ENCODE measurements around the gene OR1A2.

- TF ChIP-seq YY1 (IDR thresholded peaks at IDR 0.05; ENCODE audit: low read depth), result no peak
- TF ChIP-seq EP300 (IDR thresholded peaks at IDR 0.05; ENCODE audit: borderline replicate concordance), result no peak
- no peak for TF ChIP-seq RAD21 (IDR thresholded peaks at IDR 0.05; ENCODE audit: low read depth)
- no peak for TF ChIP-seq TEAD4 (IDR thresholded peaks at IDR 0.05)
- TF ChIP-seq TCF12 (IDR thresholded peaks at IDR 0.05; ENCODE audit: low read depth), result no peak
- TF ChIP-seq REST (IDR thresholded peaks at IDR 0.05; ENCODE audit: low read depth), result no peak
- no peak for TF ChIP-seq CEBPB (IDR thresholded peaks at IDR 0.05)
- TF ChIP-seq TAF1 (IDR thresholded peaks at IDR 0.05; ENCODE audit: low read depth), result no peak
- TF ChIP-seq, protein P1, sequence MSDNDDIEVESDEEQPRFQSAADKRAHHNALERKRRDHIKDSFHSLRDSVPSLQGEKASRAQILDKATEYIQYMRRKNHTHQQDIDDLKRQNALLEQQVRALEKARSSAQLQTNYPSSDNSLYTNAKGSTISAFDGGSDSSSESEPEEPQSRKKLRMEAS (IDR thresholded peaks at IDR 0.05), result no peak
- TF ChIP-seq ZBTB7A (IDR thresholded peaks at IDR 0.05; ENCODE audit: low read depth), result no peak
Observed at GRCh38 chr17:3157218-3157617, 40.1 kb upstream of the OR1A2 start.

All from Ishikawa (cell line).